ENCODE results near the gene YAE1.

Gene YAE1

DNA sequence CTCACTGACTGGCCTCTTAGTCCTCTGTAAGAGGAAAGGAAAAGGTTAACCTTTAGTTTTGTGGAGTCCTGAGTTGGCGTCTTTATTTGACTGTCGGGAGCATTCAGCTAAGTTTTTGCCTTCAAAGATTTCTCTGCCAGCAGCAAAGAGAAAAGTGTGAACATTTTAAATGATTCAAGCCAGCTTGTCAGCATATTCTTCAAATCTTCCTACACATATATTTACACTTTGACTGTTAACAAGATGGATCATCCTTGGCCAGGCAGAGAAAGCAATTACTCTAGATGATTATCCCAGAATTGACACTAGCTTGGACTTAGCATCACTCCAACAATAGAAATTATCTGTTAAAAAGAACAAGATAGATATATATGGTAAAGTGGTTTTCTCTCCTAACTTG lies 15.8 kb upstream of the YAE1 start:
- TF ChIP-seq, protein P1, sequence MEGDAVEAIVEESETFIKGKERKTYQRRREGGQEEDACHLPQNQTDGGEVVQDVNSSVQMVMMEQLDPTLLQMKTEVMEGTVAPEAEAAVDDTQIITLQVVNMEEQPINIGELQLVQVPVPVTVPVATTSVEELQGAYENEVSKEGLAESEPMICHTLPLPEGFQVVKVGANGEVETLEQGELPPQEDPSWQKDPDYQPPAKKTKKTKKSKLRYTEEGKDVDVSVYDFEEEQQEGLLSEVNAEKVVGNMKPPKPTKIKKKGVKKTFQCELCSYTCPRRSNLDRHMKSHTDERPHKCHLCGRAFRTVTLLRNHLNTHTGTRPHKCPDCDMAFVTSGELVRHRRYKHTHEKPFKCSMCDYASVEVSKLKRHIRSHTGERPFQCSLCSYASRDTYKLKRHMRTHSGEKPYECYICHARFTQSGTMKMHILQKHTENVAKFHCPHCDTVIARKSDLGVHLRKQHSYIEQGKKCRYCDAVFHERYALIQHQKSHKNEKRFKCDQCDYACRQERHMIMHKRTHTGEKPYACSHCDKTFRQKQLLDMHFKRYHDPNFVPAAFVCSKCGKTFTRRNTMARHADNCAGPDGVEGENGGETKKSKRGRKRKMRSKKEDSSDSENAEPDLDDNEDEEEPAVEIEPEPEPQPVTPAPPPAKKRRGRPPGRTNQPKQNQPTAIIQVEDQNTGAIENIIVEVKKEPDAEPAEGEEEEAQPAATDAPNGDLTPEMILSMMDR (IDR thresholded peaks at IDR 0.05; ENCODE audit: control insufficient read depth, extremely low read depth, insufficient read depth) = no peak
- no peak for DNase-seq (ENCODE audit: low read depth)
- H3K4me3 ChIP-seq (ENCODE audit: low read depth, low read length) = no peak overlapping the region

DNA sequence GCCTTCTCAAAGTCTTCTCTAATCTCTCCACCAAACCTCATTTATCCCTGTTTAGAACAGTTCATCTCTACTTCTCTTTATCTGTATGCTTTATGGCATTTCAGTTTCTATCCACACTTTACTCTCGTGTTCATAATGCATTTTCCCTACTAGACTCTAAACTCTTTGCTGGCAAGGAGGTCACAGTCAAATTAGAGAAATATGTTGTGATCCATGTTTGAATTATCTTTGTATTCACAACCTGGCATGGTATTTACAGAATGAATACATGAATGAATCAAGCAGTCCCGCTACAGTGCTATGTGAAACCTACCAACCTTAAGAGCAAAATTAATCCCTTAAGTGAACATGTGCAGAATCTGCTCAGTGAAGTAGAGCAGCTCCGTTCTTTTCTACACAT lies 12.8 kb upstream of the YAE1 start:
- no peak for DNase-seq (ENCODE audit: low read depth)
- TF ChIP-seq, protein P1 (IDR thresholded peaks at IDR 0.05; ENCODE audit: control insufficient read depth, extremely low read depth, insufficient read depth) = no peak
- H3K4me3 ChIP-seq (ENCODE audit: low read depth, low read length) = no peak overlapping the region

DNA sequence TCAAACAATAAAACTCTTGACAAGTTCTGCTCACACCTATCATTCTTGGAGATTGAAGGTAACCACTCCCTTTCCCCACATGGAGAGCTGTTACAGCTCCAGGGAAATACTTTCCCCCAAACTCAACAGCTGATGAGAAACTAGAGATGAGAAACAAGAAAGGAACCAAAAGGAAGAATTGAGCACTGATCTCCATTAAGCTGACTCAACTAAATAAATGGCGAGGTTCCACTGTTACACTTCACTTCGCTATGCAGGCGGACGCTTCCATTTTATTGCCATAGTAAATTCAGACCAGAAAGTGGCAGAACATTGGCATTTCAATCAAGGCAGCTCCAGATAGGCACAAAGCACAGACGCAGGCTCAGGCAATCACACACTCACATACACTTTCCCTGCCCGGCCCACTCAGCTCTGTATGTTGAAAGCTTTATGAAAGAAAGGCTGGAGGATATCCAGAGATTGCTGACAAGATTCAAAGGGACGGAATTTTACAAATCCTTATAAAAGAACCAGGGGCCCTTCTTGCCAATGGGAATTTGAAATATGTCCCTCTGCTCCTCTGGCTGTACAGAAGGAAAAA lies 11.5 kb upstream of the YAE1 start:
- TF ChIP-seq, protein P1 (IDR thresholded peaks at IDR 0.05; ENCODE audit: control insufficient read depth, extremely low read depth, insufficient read depth) = no peak
- H3K4me3 ChIP-seq (ENCODE audit: low read depth, low read length) = no peak overlapping the region
- DNase-seq (ENCODE audit: low read depth) = no peak

DNA sequence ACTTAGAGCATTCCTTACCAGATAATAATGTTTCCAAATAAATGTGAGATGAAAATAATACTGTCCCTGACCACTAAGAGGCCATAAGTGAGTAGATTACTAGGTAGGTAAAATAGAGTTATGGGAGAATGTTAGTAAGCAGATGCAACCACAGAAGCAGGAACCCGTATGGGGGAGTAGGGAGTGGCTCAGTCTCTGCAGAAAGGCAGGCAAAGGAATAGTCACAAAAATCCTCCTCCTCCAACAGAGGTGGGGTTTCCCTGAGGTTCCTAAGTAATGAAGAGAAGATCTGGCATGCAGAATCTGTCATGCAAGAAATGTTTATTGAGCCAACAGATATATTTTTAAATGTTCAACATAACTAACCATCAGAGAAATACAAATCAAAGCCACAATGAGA lies 9.0 kb upstream of the YAE1 start:
- TF ChIP-seq, protein P1 (IDR thresholded peaks at IDR 0.05; ENCODE audit: control insufficient read depth, extremely low read depth, insufficient read depth) = no peak
- no peak for DNase-seq (ENCODE audit: low read depth)
- H3K4me3 ChIP-seq (ENCODE audit: low read depth, low read length) = no peak overlapping the region

DNA sequence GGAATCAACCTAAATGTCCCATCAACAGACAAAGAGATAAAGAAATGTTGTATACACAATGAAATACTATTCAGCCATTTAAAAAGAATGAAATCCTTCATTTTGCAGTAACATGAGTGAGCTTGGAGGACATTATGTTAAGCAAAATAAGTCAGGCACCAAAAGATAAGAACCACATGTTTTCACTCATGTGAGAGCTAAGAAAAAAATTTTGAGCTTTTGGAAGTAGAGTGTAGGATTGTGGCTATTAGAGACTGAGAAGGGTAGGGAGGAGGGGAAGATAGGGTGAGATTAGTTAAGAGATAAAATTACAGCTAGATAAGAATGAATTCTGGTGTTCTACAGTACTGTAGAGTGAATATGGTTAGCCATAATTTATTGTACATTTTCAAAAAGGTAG lies 8.3 kb upstream of the YAE1 start:
- no peak overlapping the region for H3K4me3 ChIP-seq (ENCODE audit: low read depth, low read length)
- DNase-seq (ENCODE audit: low read depth) = no peak
- TF ChIP-seq, protein P1 (IDR thresholded peaks at IDR 0.05; ENCODE audit: control insufficient read depth, extremely low read depth, insufficient read depth) = no peak

DNA sequence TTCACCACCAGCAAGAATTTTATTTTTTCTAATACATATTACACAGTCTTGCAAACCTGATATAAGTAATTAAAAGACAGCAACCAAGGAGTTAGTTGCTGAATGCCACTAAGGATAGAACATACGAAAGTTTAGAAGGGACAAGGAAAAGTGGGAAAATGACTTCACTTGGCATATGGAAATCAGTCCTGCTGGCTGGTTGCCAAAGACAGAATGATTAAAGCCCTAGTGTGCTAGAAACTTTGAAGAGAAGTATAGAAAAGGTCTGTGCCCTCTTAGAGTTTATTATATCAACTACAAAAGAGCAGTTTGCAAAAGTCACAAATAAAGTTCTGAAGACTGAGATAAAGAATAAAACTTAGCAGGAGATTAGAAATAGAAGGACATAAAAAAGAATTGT lies 5.8 kb upstream of the YAE1 start:
- DNase-seq (ENCODE audit: low read depth) = no peak
- TF ChIP-seq, protein P1 (IDR thresholded peaks at IDR 0.05; ENCODE audit: control insufficient read depth, extremely low read depth, insufficient read depth) = no peak
- H3K4me3 ChIP-seq (ENCODE audit: low read depth, low read length) = no peak overlapping the region

DNA sequence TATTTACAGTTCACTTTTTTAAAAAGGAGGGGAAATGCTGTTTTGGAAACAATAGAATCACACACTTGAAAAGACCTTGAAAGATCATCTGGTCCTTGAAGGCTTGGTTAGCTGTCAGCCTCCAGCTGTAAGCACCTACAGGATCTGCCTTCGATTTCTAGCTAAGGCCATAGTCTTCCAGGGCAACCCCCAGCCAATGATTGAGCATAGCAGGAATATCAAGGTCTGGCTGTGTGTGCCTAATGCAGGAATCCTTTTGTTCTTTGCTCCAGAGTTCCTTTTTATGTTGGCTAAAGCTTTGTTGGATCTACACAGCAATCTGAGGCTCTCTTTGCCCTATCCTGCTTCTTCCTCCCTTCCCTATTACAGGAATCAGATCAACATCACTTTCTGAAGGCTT lies 5.2 kb upstream of the YAE1 start:
- no peak overlapping the region for H3K4me3 ChIP-seq (ENCODE audit: low read depth, low read length)
- DNase-seq (ENCODE audit: low read depth) = no peak
- TF ChIP-seq, protein P1 (IDR thresholded peaks at IDR 0.05; ENCODE audit: control insufficient read depth, extremely low read depth, insufficient read depth) = no peak

Measured in LNCaP clone FGC (cell line).